IMR-90 (cell line): ENCODE measurements around the gene TBCEL. TPM values are rescaled to one million over a fixed set of nuclear protein-coding genes. Genes with fewer than 3 reads are reported as not detected.
A peak's percentile ranks its signal among the peaks of the same experiment; 100 is the strongest.

Experiments used
- ATAC-seq: fragments of 200-7000 bp; cut with Tn5 transposase; 2 replicates; pipeline ENCODE4 v1.9.1; 2020; ENCODE audit warnings: low read depth, mild to moderate bottlenecking, moderate library complexity
- BruUV-seq: library from RNA; stranded (reverse); fragments of 400-500 nt; replicated peaks from 2 replicates; lab custom pipeline; 2021; lab: Mats Ljungman, UMichigan
- CTCF ChIA-PET: fragments of 300-600 bp; formaldehyde crosslinking; extraction: SDS; loops from one replicate; lab custom pipeline; 2021; ENCODE audit warnings: antibody characterized with exemption; lab: Yijun Ruan, JAX
- POLR2A ChIA-PET: fragments of 300-600 bp; sonication (Branson Sonifier 250); formaldehyde crosslinking; loops from one replicate; lab custom pipeline; 2022; ENCODE audit warnings: antibody characterized with exemption; ENCODE audit not compliant: unreplicated experiment; lab: Charles Lee
- DNase-seq: peaks from one replicate; pipeline ENCODE4 v3.0.0; 2013
- H2AFZ ChIP-seq: replicated peaks from 2 replicates; pipeline ENCODE3; 2013; ENCODE audit warnings: low read length, mild to moderate bottlenecking; ENCODE audit not compliant: poor library complexity
- H2AK5ac ChIP-seq: 2 replicates; pipeline ENCODE4 v1.6.1; 2013; ENCODE audit warnings: low read depth, low read length, inconsistent platforms
- H2AK9ac ChIP-seq: replicated peaks from 2 replicates; pipeline ENCODE3; 2013; ENCODE audit warnings: mild to moderate bottlenecking, low read depth, low read length, moderate library complexity; ENCODE audit not compliant: poor library complexity
- H2BK120ac ChIP-seq: 2 replicates; pipeline ENCODE4 v1.6.1; 2013; ENCODE audit warnings: low read depth, low read length, inconsistent platforms
- H2BK15ac ChIP-seq: 3 replicates; pipeline ENCODE4 v1.6.1; 2013; ENCODE audit warnings: low read depth, low read length, inconsistent platforms
- H2BK20ac ChIP-seq: 2 replicates; pipeline ENCODE4 v1.6.1; 2013; ENCODE audit warnings: low read depth, mild to moderate bottlenecking, inconsistent platforms, low read length, moderate library complexity
- H2BK5ac ChIP-seq: 2 replicates; pipeline ENCODE4 v1.6.1; 2013; ENCODE audit warnings: mild to moderate bottlenecking, low read depth, low read length, inconsistent platforms; ENCODE audit not compliant: poor library complexity, severe bottlenecking
- H3K14ac ChIP-seq: replicated peaks from 2 replicates; pipeline ENCODE4 v1.6.1; 2013; ENCODE audit warnings: low read depth, low read length, inconsistent platforms
- H3K18ac ChIP-seq: 2 replicates; pipeline ENCODE4 v1.6.1; 2013; ENCODE audit warnings: low read depth, low read length, control low read depth
- H3K23ac ChIP-seq: 2 replicates; pipeline ENCODE4 v1.6.1; 2013; ENCODE audit warnings: low read depth, low read length, inconsistent platforms
- H3K27ac ChIP-seq: 2 replicates; pipeline ENCODE4 v1.5.1; 2013; ENCODE audit warnings: mild to moderate bottlenecking, control low read depth, low read length; ENCODE audit not compliant: insufficient read depth
- H3K27me3 ChIP-seq: 2 replicates; pipeline ENCODE4 v1.6.1; 2013; ENCODE audit warnings: low read length; ENCODE audit not compliant: control insufficient read depth, insufficient read depth
- H3K36me3 ChIP-seq: 2 replicates; pipeline ENCODE4 v1.6.1; 2013; ENCODE audit warnings: low read length, mixed read lengths; ENCODE audit not compliant: control insufficient read depth, insufficient read depth
- H3K4ac ChIP-seq: 2 replicates; pipeline ENCODE4 v1.6.1; 2013; ENCODE audit warnings: low read depth, low read length, inconsistent platforms
- H3K4me1 ChIP-seq: 2 replicates; pipeline ENCODE4 v1.6.1; 2013; ENCODE audit warnings: low read length, mixed read lengths; ENCODE audit not compliant: control insufficient read depth, insufficient read depth
- H3K4me2 ChIP-seq: 2 replicates; pipeline ENCODE4 v1.6.1; 2013; ENCODE audit warnings: low read depth, mild to moderate bottlenecking, control low read depth, low read length, moderate library complexity
- H3K4me3 ChIP-seq: 2 replicates; pipeline ENCODE4 v1.5.1; 2013; ENCODE audit warnings: low read depth, mild to moderate bottlenecking, control low read depth, low read length, moderate library complexity; ENCODE audit not compliant: insufficient read depth
- H3K56ac ChIP-seq: 2 replicates; pipeline ENCODE4 v1.6.1; 2013; ENCODE audit warnings: low read length, inconsistent platforms; ENCODE audit not compliant: insufficient read depth; ENCODE audit errors: extremely low read depth
- H3K79me1 ChIP-seq, 2 experiments: 2 replicates each; pipeline ENCODE4 v1.6.1; 2013; ENCODE audit warnings: low read length in 2 of 2, inconsistent platforms in 1 of 2, low read depth in 1 of 2
- H3K9ac ChIP-seq: 2 replicates; pipeline ENCODE4 v1.6.1; 2013; ENCODE audit warnings: low read depth, low read length, control low read depth
- H3K9me1 ChIP-seq: 2 replicates; pipeline ENCODE4 v1.6.1; 2013; ENCODE audit warnings: low read length, inconsistent platforms; ENCODE audit not compliant: insufficient read depth
- H3K9me3 ChIP-seq: 2 replicates; pipeline ENCODE4 v1.6.1; 2013; ENCODE audit warnings: low read length; ENCODE audit not compliant: control insufficient read depth, insufficient read depth
- H4K20me1 ChIP-seq: 2 replicates; pipeline ENCODE4 v1.6.1; 2013; ENCODE audit warnings: low read length, inconsistent platforms; ENCODE audit not compliant: insufficient read depth
- H4K5ac ChIP-seq: 2 replicates; pipeline ENCODE4 v1.6.1; 2013; ENCODE audit warnings: mild to moderate bottlenecking, low read depth, low read length, control low read depth
- H4K8ac ChIP-seq, 2 experiments: 2 replicates each; pipeline ENCODE4 v1.6.1; 2013; ENCODE audit warnings: low read depth in 2 of 2, low read length in 2 of 2, control low read depth in 1 of 2, inconsistent platforms in 1 of 2
- H4K91ac ChIP-seq: 2 replicates; pipeline ENCODE4 v1.6.1; 2013; ENCODE audit warnings: low read depth, low read length, inconsistent platforms; ENCODE audit not compliant: insufficient read depth
- BHLHE40 ChIP-seq: fragments of 150-350 bp; IDR thresholded peaks from 2 replicates; pipeline ENCODE4 v1.6.1; 2016; ENCODE audit warnings: mild to moderate bottlenecking, low read depth, low read length
- CEBPB ChIP-seq: IDR thresholded peaks from 2 replicates; pipeline ENCODE4 v1.6.1; 2012; ENCODE audit warnings: low read depth, low read length, improper control_type of control experiment
- FOS ChIP-seq: fragments of 150-350 bp; IDR thresholded peaks from 2 replicates; pipeline ENCODE4 v1.6.1; 2016; ENCODE audit warnings: low read depth, low read length
- MAZ ChIP-seq: IDR thresholded peaks from 2 replicates; pipeline ENCODE4 v1.6.1; 2012; ENCODE audit warnings: low read depth, mild to moderate bottlenecking, low read length, improper control_type of control experiment, moderate library complexity, borderline replicate concordance
- MXI1 ChIP-seq: IDR thresholded peaks from 2 replicates; pipeline ENCODE4 v1.6.1; 2012; ENCODE audit warnings: low read depth, mild to moderate bottlenecking, low read length, moderate library complexity, borderline replicate concordance
- RAD21 ChIP-seq: IDR thresholded peaks from 2 replicates; pipeline ENCODE4 v1.6.1; 2012; ENCODE audit warnings: low read length, improper control_type of control experiment
- RFX5 ChIP-seq: IDR thresholded peaks from 2 replicates; pipeline ENCODE4 v1.8.0; 2012; ENCODE audit warnings: low read depth, mild to moderate bottlenecking, low read length, moderate library complexity
- SMC3 ChIP-seq: fragments of 150-350 bp; IDR thresholded peaks from 2 replicates; pipeline ENCODE4 v1.6.1; 2016; ENCODE audit warnings: low read depth, mild to moderate bottlenecking, antibody characterized with exemption, low read length, moderate library complexity
- WGBS, 2 experiments: methylation state at CpG; one replicate each; pipeline versions ENCODE4 v1.1.5 to v1.1.7; 2013; ENCODE audit warnings: missing lambda C conversion rate in 2 of 2; ENCODE audit not compliant: insufficient read length in 1 of 2; ENCODE audit errors: extremely low coverage in 2 of 2; 5-methylcytosine and 5-hydroxymethylcytosine counted together
- dilution Hi-C: fragments of 300-500 bp; cut with HindIII; formaldehyde crosslinking; loops from one replicate; pipeline ENCODE4 v1.14.3; 2018; ENCODE audit warnings: low sequenced_read_pairs; ENCODE audit not compliant: unreplicated experiment
- in situ Hi-C: fragments of 300-500 bp; cut with MboI; formaldehyde crosslinking; loops from 3 replicates; pipeline ENCODE4 v1.14.3; 2019; ENCODE audit warnings: low sequenced_read_pairs, inconsistent platforms, mixed read lengths
- intact Hi-C: fragments of 100-400 bp; cut with micrococcal nuclease; formaldehyde crosslinking; loops from 2 replicates; pipeline ENCODE4 v1.10.0; 2022
- polyA plus RNA-seq, 3 experiments: library from polyadenylated mRNA; depleted of rRNA; stranded (reverse); fragments of >200 nt; gene quantifications; 2 replicates each; pipeline ENCODE4 v1.2.3, GENCODE V29; 2012; ENCODE audit warnings: low replicate concordance in 1 of 3
- total RNA-seq: library from RNA; depleted of rRNA; stranded (reverse); fragments of >200 nt; gene quantifications from 2 replicates; pipeline ENCODE4 v1.2.3, GENCODE V29; 2012
- TF ChIP-seq, protein P1 (sequence below): fragments of 150-350 bp; IDR thresholded peaks from 2 replicates; pipeline ENCODE4 v1.6.1; 2017; ENCODE audit warnings: mild to moderate bottlenecking, antibody characterized with exemption, low read length, low read depth
- TF ChIP-seq, protein P2 (sequence below): conservative IDR thresholded peaks from 2 replicates; pipeline ENCODE4 v1.5.1; 2012; ENCODE audit warnings: mild to moderate bottlenecking, low read depth, low read length, improper control_type of control experiment

TBCEL gene
- total and polyA plus RNA-seq, 2 of the 4 experiments (the other 2 are of a cell fraction): 7.1 to 21.0 TPM

- dilution Hi-C loops (no loop called here), in situ Hi-C loops (loop anchor here (10.0 kb wide), 1 partner anchor 595 kb away; no protein-coding TSS in a partner anchor), intact Hi-C loops (no loop called here)
- H3K23ac ChIP-seq: no peak overlapping the region
- H3K4me2 ChIP-seq: peak overlapping the region; percentile 3; the same call in 1 of the 2 replicates
- H2BK20ac ChIP-seq: no peak overlapping the region
- H3K56ac ChIP-seq: no peak overlapping the region
- ATAC-seq: peak; percentile 46
- H2BK120ac ChIP-seq: no peak overlapping the region
- H3K27me3 ChIP-seq: peaks cover 38% of the 10 kb centered on the region
- no peak for DNase-seq
- no peak overlapping the region for H2AK5ac ChIP-seq
- no peak overlapping the region for H4K5ac ChIP-seq
- WGBS, 2 experiments: 83% methylated on average over 3 of the region's 4 CpGs; no CpG with 5 or more reads in 1 of the 2 experiments
- no peaks in the 10 kb centered on the region for H3K79me1 ChIP-seq
- H3K36me3 ChIP-seq: no peaks in the 10 kb centered on the region
- H3K9me1 ChIP-seq: peaks cover 4% of the 10 kb centered on the region; the same call in 1 of the 2 replicates
- CTCF ChIA-PET: no interaction called here
- no peak overlapping the region for H4K91ac ChIP-seq
- POLR2A ChIA-PET: no interaction called here
- H3K27ac ChIP-seq: no peak overlapping the region
- no peak overlapping the region for H3K4me3 ChIP-seq
- no peak overlapping the region for H2BK15ac ChIP-seq
- TF ChIP-seq CEBPB: no peak
- TF ChIP-seq MXI1: no peak
- TF ChIP-seq BHLHE40: no peak
- no peak for TF ChIP-seq RFX5
- TF ChIP-seq, protein P1, sequence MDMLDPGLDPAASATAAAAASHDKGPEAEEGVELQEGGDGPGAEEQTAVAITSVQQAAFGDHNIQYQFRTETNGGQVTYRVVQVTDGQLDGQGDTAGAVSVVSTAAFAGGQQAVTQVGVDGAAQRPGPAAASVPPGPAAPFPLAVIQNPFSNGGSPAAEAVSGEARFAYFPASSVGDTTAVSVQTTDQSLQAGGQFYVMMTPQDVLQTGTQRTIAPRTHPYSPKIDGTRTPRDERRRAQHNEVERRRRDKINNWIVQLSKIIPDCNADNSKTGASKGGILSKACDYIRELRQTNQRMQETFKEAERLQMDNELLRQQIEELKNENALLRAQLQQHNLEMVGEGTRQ: no peak
- no peak for TF ChIP-seq RAD21
- TF ChIP-seq SMC3: no peak
- TF ChIP-seq FOS: no peak
- TF ChIP-seq, protein P2, sequence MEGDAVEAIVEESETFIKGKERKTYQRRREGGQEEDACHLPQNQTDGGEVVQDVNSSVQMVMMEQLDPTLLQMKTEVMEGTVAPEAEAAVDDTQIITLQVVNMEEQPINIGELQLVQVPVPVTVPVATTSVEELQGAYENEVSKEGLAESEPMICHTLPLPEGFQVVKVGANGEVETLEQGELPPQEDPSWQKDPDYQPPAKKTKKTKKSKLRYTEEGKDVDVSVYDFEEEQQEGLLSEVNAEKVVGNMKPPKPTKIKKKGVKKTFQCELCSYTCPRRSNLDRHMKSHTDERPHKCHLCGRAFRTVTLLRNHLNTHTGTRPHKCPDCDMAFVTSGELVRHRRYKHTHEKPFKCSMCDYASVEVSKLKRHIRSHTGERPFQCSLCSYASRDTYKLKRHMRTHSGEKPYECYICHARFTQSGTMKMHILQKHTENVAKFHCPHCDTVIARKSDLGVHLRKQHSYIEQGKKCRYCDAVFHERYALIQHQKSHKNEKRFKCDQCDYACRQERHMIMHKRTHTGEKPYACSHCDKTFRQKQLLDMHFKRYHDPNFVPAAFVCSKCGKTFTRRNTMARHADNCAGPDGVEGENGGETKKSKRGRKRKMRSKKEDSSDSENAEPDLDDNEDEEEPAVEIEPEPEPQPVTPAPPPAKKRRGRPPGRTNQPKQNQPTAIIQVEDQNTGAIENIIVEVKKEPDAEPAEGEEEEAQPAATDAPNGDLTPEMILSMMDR: no peak
- TF ChIP-seq MAZ: no peak
- peak overlapping the region; percentile 31; the same call in 1 of the 2 replicates for H3K18ac ChIP-seq
- no peak overlapping the region for H4K8ac ChIP-seq
- no peak overlapping the region for H2AK9ac ChIP-seq
- peaks cover 4% of the 10 kb centered on the region; the same call in 1 of the 2 replicates for H4K20me1 ChIP-seq
- no TSS peak for BruUV-seq
- peaks cover 6% of the 10 kb centered on the region for H3K4me1 ChIP-seq
- no peak overlapping the region for H2BK5ac ChIP-seq
- no peaks in the 10 kb centered on the region for H3K9me3 ChIP-seq
- no peak overlapping the region for H3K9ac ChIP-seq
- no peak overlapping the region; the same call in 1 of the 2 replicates for H3K4ac ChIP-seq
- H2AFZ ChIP-seq: no peak overlapping the region
- H3K14ac ChIP-seq: no peak overlapping the region
Observed at GRCh38 chr11:121099364-121099763, 75.5 kb downstream of the TBCEL start.
